ENCODE measurements around the gene HSP90B1. TPM values are rescaled to one million over a fixed set of nuclear protein-coding genes. Genes with fewer than 3 reads are reported as not detected.

HSP90B1 gene
- 100 to 1,000 TPM; 171 to 346 (median 211) TPM for total RNA-seq

GRCh38 chr12:103930034-103930786, at the start of gene HSP90B1:
Gene HSP90B1 (plus strand): TSS chr12:103930410. CDS start chr12:103930516, 106 bp downstream.
- H3K27me3 ChIP-seq: no peaks in the 10 kb centered on the region
- peaks cover 21 to 53% (median 32%) of the 10 kb centered on the region in 4 donors for H3K4me1 ChIP-seq
- peak; percentile 100 for DNase-seq
- TF ChIP-seq, protein P1, sequence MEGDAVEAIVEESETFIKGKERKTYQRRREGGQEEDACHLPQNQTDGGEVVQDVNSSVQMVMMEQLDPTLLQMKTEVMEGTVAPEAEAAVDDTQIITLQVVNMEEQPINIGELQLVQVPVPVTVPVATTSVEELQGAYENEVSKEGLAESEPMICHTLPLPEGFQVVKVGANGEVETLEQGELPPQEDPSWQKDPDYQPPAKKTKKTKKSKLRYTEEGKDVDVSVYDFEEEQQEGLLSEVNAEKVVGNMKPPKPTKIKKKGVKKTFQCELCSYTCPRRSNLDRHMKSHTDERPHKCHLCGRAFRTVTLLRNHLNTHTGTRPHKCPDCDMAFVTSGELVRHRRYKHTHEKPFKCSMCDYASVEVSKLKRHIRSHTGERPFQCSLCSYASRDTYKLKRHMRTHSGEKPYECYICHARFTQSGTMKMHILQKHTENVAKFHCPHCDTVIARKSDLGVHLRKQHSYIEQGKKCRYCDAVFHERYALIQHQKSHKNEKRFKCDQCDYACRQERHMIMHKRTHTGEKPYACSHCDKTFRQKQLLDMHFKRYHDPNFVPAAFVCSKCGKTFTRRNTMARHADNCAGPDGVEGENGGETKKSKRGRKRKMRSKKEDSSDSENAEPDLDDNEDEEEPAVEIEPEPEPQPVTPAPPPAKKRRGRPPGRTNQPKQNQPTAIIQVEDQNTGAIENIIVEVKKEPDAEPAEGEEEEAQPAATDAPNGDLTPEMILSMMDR (IDR thresholded peaks at IDR 0.05): no peak
- no peak for TF ChIP-seq EP300 (IDR thresholded peaks at IDR 0.05; ENCODE audit: low read depth)
- peak; percentile 90 to 96 (median 95) for TF ChIP-seq POLR2AphosphoS5 (IDR thresholded peaks at IDR 0.05)
- peak; percentile 86 for TF ChIP-seq POLR2A (IDR thresholded peaks at IDR 0.05)
- 1% methylated on average over 52 of the region's 56 CpGs; no CpG with 5 or more reads in 1 of the 2 donors for WGBS, 2 donors (ENCODE audit: low coverage in 1 of 2)
- H3K9me3 ChIP-seq: no peaks in the 10 kb centered on the region
- peak within 1 kb of the TSS; percentile 63 to 90 (median 71) for H3K4me3 ChIP-seq
- in situ Hi-C loops (cut with MboI; ENCODE audit: low pct_ligation_motif_present in 1 of 4, low pct_unique_long_range_greater_than_20kb in 1 of 4, low sequenced_read_pairs in 3 of 4): loop anchor here in 1 of 4 donors (25.0 kb wide), 1 partner anchor 182 kb away; no protein-coding TSS in a partner anchor
- intact Hi-C loops (cut with DNase I; ENCODE audit: low total_unique reads): no loop called here
- H3K36me3 ChIP-seq: peaks cover 0 to 16% (median 5%) of the 10 kb centered on the region in 4 donors
- H3K27ac ChIP-seq: peak within 1 kb of the TSS; percentile 88 to 96 (median 93)

GRCh38 chr12:103881261-103881660, 48.9 kb upstream of the HSP90B1 start:
- Histone ChIP-seq H3K9me3 (no peaks in the 10 kb centered on the region), H3K27ac (no peak overlapping the region), H3K27me3 (no peaks in the 10 kb centered on the region), H3K4me3 (no peak overlapping the region), H3K4me1 (no peaks in the 10 kb centered on the region), H3K36me3 (no peaks in the 10 kb centered on the region)
- TF ChIP-seq, protein P1 (IDR thresholded peaks at IDR 0.05): no peak
- TF ChIP-seq EP300 (IDR thresholded peaks at IDR 0.05; ENCODE audit: low read depth) (no peak), POLR2AphosphoS5 (IDR thresholded peaks at IDR 0.05) (no peak), POLR2A (IDR thresholded peaks at IDR 0.05) (no peak)
- in situ Hi-C loops (cut with MboI; ENCODE audit: low pct_ligation_motif_present in 1 of 4, low pct_unique_long_range_greater_than_20kb in 1 of 4, low sequenced_read_pairs in 3 of 4) (loop anchor here in 2 of 4 donors (5.0 to 10.0 kb wide), 2 partner anchors 224 to 231 kb away; no protein-coding TSS in a partner anchor), intact Hi-C loops (cut with DNase I; ENCODE audit: low total_unique reads) (no loop called here)
- WGBS, 2 donors (ENCODE audit: low coverage in 1 of 2): 39 to 56% methylated on average over 2 of the region's 2 CpGs
- no peak for DNase-seq

DNA sequence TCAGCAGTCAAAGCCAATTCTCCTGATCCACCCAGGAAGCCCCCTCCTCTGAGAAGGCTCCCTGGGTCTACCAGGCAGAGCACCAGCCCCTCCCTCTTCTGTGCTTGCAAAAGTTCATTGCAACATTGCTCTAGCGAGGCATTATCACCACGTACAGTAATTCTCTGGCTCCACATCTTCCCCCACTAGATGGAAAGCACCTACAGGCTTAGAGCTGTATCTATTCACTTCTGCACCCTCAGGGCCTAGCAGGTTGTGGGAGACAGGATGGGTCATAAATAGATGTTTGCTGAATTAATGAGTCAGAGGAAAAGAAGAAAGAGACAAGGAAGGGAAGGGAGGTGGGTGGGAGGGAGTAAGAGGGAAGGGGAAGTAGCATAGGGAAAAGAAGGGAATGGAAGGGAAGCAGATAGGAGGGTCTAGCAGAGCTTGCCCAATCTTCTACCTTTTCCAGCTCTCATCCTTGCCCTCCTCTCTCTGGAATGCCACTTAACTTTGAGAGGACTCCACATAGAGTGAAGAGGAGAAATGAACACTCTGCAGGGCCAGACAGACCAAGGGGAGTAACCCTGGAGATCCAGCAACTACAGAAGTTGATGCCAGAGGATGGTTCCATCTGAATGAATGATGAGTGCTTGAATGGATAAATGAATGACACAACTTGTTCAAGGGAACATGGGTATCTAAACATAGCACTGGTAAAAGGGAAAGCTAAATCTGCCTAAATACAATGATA, 47.2 kb upstream of the HSP90B1 start:
- no peak overlapping the region for H3K4me3 ChIP-seq
- no peaks in the 10 kb centered on the region for H3K4me1 ChIP-seq
- intact Hi-C loops (cut with DNase I; ENCODE audit: low total_unique reads) (no loop called here), in situ Hi-C loops (cut with MboI; ENCODE audit: low pct_ligation_motif_present in 1 of 4, low pct_unique_long_range_greater_than_20kb in 1 of 4, low sequenced_read_pairs in 3 of 4) (loop anchor here in 2 of 4 donors (5.0 to 10.0 kb wide), 2 partner anchors 222 to 229 kb away; no protein-coding TSS in a partner anchor)
- DNase-seq: no peak
- no peak for TF ChIP-seq EP300 (IDR thresholded peaks at IDR 0.05; ENCODE audit: low read depth)
- TF ChIP-seq, protein P1 (IDR thresholded peaks at IDR 0.05): no peak
- TF ChIP-seq POLR2AphosphoS5 (IDR thresholded peaks at IDR 0.05): no peak
- TF ChIP-seq POLR2A (IDR thresholded peaks at IDR 0.05): no peak
- H3K36me3 ChIP-seq: no peaks in the 10 kb centered on the region
- no peaks in the 10 kb centered on the region for H3K27me3 ChIP-seq
- H3K9me3 ChIP-seq: no peaks in the 10 kb centered on the region
- no peak overlapping the region for H3K27ac ChIP-seq
- 64% methylated on average over 2 of the region's 2 CpGs; no CpG with 5 or more reads in 1 of the 2 donors for WGBS, 2 donors (ENCODE audit: low coverage in 1 of 2)

GRCh38 chr12:103883908-103884307, 46.3 kb upstream of the HSP90B1 start:
- Histone ChIP-seq H3K36me3 (no peaks in the 10 kb centered on the region), H3K27me3 (no peaks in the 10 kb centered on the region), H3K27ac (no peak overlapping the region), H3K4me1 (no peaks in the 10 kb centered on the region), H3K4me3 (no peak overlapping the region), H3K9me3 (no peaks in the 10 kb centered on the region)
- intact Hi-C loops (cut with DNase I; ENCODE audit: low total_unique reads) (no loop called here), in situ Hi-C loops (cut with MboI; ENCODE audit: low pct_ligation_motif_present in 1 of 4, low pct_unique_long_range_greater_than_20kb in 1 of 4, low sequenced_read_pairs in 3 of 4) (loop anchor here in 2 of 4 donors (5.0 to 10.0 kb wide), 2 partner anchors 221 to 228 kb away; no protein-coding TSS in a partner anchor)
- TF ChIP-seq, protein P1 (IDR thresholded peaks at IDR 0.05): no peak
- TF ChIP-seq POLR2A (IDR thresholded peaks at IDR 0.05) (no peak), POLR2AphosphoS5 (IDR thresholded peaks at IDR 0.05) (no peak), EP300 (IDR thresholded peaks at IDR 0.05; ENCODE audit: low read depth) (no peak)
- no peak for DNase-seq
- WGBS, 2 donors (ENCODE audit: low coverage in 1 of 2): 79 to 91% methylated on average over 2 of the region's 2 CpGs

All from transverse colon (tissue), 4 donors.